HG02938 (cell line): ENCODE measurements around the gene COG2.
"Not testable (repeated sequence)": the region's sequence is repeated elsewhere in the genome, so short reads cannot be mapped to it uniquely, and the experiment has no call there.

ENCODE experiments used
- ATAC-seq: cut with Tn5 transposase; IDR thresholded peaks from one replicate; pipeline ENCODE4 v1.9.1; 2021; ENCODE audit warnings: mild to moderate bottlenecking, moderate library complexity; ENCODE audit not compliant: unreplicated experiment

The COG2 gene

GRCh38 chr1:230713138-230713537 lies 70.9 kb downstream of the COG2 start:
- ATAC-seq, result no peak

GRCh38 chr1:230713547-230713914 lies 71.2 kb downstream of the COG2 start:
- ATAC-seq, result no peak

- ATAC-seq, result no peak
Measured at GRCh38 chr1:230713915-230714764, 71.9 kb downstream of the COG2 start, which contains the start of gene AGT. Gene AGT (minus strand): TSS chr1:230714122. CDS start chr1:230710823, 3,299 bp downstream.

- ATAC-seq, result no peak
Measured at GRCh38 chr1:230715510-230715909, 73.2 kb downstream of the COG2 start.

GRCh38 chr1:230716453-230716852 lies 74.2 kb downstream of the COG2 start:
- not testable (repeated sequence) for ATAC-seq

- ATAC-seq, result no peak
Measured at GRCh38 chr1:230717251-230717650, 75.0 kb downstream of the COG2 start.

GRCh38 chr1:230721849-230722522 lies 79.7 kb downstream of the COG2 start:
- not testable (repeated sequence) for ATAC-seq

- no peak for ATAC-seq
Measured at GRCh38 chr1:230725256-230726012, 83.2 kb downstream of the COG2 start.

- ATAC-seq, result no peak
Measured at GRCh38 chr1:230728710-230729392, 86.6 kb downstream of the COG2 start.

- no peak for ATAC-seq
Measured at GRCh38 chr1:230730977-230731376, 88.7 kb downstream of the COG2 start.

- no peak for ATAC-seq
Measured at GRCh38 chr1:230735447-230735846, 93.2 kb downstream of the COG2 start.

GRCh38 chr1:230737622-230738262 lies 95.5 kb downstream of the COG2 start:
- ATAC-seq, result no peak

GRCh38 chr1:230739564-230740290 lies 97.4 kb downstream of the COG2 start:
- ATAC-seq, result no peak
